ENCODE data around the gene SCLY. TPM values are rescaled to one million over a fixed set of nuclear protein-coding genes. Genes with fewer than 3 reads are reported as not detected.

SCLY gene
- total and polyA plus RNA-seq, 10 donors, result 5.8 to 22.7 (median 14.6) TPM

- TF ChIP-seq POLR2A (IDR thresholded peaks at IDR 0.05) (no peak), CTCF (IDR thresholded peaks at IDR 0.05 in 8 of 11, conservative IDR thresholded peaks at IDR 0.05 in 3 of 11) (no peak), POLR2AphosphoS5 (IDR thresholded peaks at IDR 0.05) (no peak)
- H3K4me3 ChIP-seq, result no peak overlapping the region
- DNase-seq, result no peak
- H3K27me3 ChIP-seq (replicated peaks in 1 of 7), result peaks cover 0 to 18% (median 0%) of the 10 kb centered on the region in 7 donors
- intact Hi-C loops (cut with DNase I; ENCODE audit: low total_unique reads), result no loop called here
- H3K9me3 ChIP-seq, result no peaks in the 10 kb centered on the region
- no peaks in the 10 kb centered on the region for H3K36me3 ChIP-seq
- 90 to 95% (median 94%) methylated on average over 26 to 60 of the region's 60 CpGs for WGBS, 5 donors
- no peak overlapping the region for H3K27ac ChIP-seq
- peaks cover 0 to 19% (median 9%) of the 10 kb centered on the region in 6 donors for H3K4me1 ChIP-seq
Measured at GRCh38 chr2:238140721-238141540, 80.1 kb downstream of the SCLY start.

GRCh38 chr2:238141541-238142318, 80.9 kb downstream of the SCLY start:
- 56 to 74% (median 61%) methylated on average over 9 to 10 of the region's 10 CpGs for WGBS, 5 donors
- no peak overlapping the region for H3K27ac ChIP-seq
- no peak for TF ChIP-seq POLR2A (IDR thresholded peaks at IDR 0.05)
- no peak for DNase-seq
- intact Hi-C loops (cut with DNase I; ENCODE audit: low total_unique reads), result no loop called here
- no peaks in the 10 kb centered on the region for H3K9me3 ChIP-seq
- H3K4me1 ChIP-seq, result peaks cover 0 to 19% (median 9%) of the 10 kb centered on the region in 6 donors
- H3K36me3 ChIP-seq, result no peaks in the 10 kb centered on the region
- H3K27me3 ChIP-seq (replicated peaks in 1 of 7), result peaks cover 0 to 18% (median 0%) of the 10 kb centered on the region in 7 donors
- no peak overlapping the region for H3K4me3 ChIP-seq

- TF ChIP-seq POLR2A (IDR thresholded peaks at IDR 0.05) (no peak), CTCF (IDR thresholded peaks at IDR 0.05 in 8 of 11, conservative IDR thresholded peaks at IDR 0.05 in 3 of 11) (no peak), POLR2AphosphoS5 (IDR thresholded peaks at IDR 0.05) (no peak)
- peaks cover 0 to 18% (median 0%) of the 10 kb centered on the region in 7 donors for H3K27me3 ChIP-seq (replicated peaks in 1 of 7)
- H3K4me3 ChIP-seq, result no peak overlapping the region
- no peak overlapping the region for H3K27ac ChIP-seq
- no peak for DNase-seq
- no peaks in the 10 kb centered on the region for H3K36me3 ChIP-seq
- intact Hi-C loops (cut with DNase I; ENCODE audit: low total_unique reads), result no loop called here
- H3K9me3 ChIP-seq, result no peaks in the 10 kb centered on the region
- H3K4me1 ChIP-seq, result peaks cover 0 to 22% (median 10%) of the 10 kb centered on the region in 6 donors
- 88 to 97% (median 92%) methylated on average over 19 to 30 of the region's 30 CpGs for WGBS, 5 donors
Measured at GRCh38 chr2:238142382-238143205, 81.8 kb downstream of the SCLY start.

DNA sequence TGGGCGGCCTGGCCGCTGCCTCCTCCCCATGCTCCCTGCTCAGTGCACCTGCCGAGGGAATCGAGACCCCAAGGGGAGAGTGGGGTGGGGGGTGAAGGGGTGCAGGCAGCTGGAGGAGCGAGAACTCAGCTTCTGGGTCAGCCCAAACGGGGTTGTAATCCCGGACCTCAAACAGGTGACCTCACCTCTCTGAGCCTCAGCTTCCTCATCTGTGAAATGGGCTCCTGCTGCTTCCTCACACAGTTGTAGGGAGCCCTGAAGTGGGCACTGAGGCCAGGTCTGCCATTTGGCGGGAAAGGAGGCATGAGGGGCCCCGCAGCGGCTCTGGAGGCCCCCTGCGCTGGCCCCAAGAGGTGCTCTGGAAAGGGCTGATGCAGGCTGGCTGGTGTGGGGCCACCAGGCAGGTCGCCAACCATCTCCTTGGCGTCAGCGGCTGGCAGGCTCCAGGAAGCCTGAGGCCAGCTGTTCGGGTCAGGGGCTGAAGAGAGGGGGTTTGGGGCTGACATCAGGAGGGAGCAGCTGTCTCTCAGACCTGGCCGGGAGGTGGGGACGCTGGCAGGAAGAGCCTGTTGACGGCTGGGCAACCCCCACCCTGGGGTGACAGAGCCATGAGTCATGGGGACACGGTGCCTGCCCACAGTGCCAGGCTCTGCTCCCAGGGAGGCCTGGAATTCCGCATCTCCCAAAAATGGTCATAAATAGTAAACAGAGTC, 82.6 kb downstream of the SCLY start:
- Histone ChIP-seq H3K36me3 (no peaks in the 10 kb centered on the region), H3K27me3 (replicated peaks in 1 of 7) (peaks cover 0 to 18% (median 0%) of the 10 kb centered on the region in 7 donors), H3K27ac (no peak overlapping the region), H3K4me1 (peaks cover 0 to 26% (median 7%) of the 10 kb centered on the region in 6 donors), H3K9me3 (no peaks in the 10 kb centered on the region), H3K4me3 (no peak overlapping the region)
- DNase-seq, result no peak
- intact Hi-C loops (cut with DNase I; ENCODE audit: low total_unique reads), result no loop called here
- TF ChIP-seq POLR2A (IDR thresholded peaks at IDR 0.05), result no peak
- 51 to 75% (median 62%) methylated on average over 16 to 20 of the region's 20 CpGs for WGBS, 5 donors

All from spleen (tissue), 11 donors.